Activated CD4-positive, alpha-beta T cell treated with anti-CD3 and anti-CD28 coated beads, Interleukin-2, amount 50 U/mL, for 48 hours (primary cell): ENCODE results near the gene CCN5.
A peak's percentile ranks its signal among the peaks of the same experiment; 100 is the strongest.
"Not testable (repeated sequence)": the region's sequence is repeated elsewhere in the genome, so short reads cannot be mapped to it uniquely, and the experiment has no call there.

Experiments used
- DNase-seq, 2 experiments: peaks; one replicate each; pipeline ENCODE4 v3.0.0-alpha.2; 2020

Gene CCN5, protein sequence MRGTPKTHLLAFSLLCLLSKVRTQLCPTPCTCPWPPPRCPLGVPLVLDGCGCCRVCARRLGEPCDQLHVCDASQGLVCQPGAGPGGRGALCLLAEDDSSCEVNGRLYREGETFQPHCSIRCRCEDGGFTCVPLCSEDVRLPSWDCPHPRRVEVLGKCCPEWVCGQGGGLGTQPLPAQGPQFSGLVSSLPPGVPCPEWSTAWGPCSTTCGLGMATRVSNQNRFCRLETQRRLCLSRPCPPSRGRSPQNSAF

DNA sequence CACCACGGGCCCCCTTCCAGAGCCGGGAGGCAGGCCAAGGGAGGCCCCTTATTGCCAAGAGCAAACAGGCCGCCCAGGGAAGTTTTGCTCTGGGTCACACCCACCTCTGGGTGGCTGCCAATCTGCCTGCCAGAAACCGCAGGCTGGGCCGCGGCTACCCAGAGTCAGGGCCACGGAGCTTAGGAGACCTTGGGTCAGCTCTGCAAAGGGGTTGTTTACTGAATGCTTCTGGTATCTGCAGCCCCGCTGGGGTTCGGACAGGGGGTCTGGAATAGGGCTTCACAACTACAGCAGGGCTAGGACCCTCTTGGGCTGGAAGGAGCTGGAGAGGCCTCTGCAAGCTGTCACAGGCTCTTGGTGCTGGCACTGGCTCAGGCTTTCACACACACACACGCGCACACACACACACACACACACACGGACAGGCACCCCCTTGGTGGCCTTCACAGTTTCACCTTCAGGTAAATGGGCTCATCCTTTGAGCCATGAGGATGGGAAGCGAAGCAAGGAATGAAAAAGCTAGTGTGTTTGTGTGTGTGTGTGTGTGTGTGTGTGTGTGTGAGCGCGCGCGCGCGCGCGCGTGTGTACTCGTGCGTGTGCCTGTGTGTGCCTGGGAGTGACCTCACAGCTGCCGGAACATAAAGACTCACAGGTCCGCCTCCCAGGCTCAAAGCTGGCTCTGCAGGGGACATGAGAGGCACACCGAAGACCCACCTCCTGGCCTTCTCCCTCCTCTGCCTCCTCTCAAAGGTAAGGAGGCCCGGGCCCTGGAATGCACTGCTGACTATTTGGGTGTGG lies at the start of gene CCN5:
Gene CCN5, plus strand, starts transcription at position 669 of the 798 bp plus-strand sequence. Its CDS starts 22 bp downstream, at position 691.
- no peak for DNase-seq

DNA sequence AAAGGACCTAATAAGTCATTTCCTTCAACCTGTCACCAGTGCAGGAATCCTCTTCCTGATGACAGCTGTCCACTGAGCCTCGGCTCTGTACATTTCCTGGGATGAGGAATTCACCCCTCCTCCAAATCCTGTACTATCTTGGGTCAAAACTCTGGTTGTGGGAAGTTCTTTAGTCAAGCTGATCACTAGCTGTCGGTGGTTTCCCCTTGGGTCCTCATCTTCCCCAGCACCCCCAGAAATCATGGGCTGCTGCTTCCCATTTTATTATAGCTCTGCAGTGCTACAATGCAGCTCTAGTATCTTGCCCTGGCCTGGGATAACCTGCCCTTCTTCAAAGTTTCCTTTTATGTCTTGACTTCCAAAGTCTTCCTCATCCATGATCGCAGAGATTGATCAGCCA lies 49.1 kb upstream of the CCN5 start:
- no peak for DNase-seq

DNA sequence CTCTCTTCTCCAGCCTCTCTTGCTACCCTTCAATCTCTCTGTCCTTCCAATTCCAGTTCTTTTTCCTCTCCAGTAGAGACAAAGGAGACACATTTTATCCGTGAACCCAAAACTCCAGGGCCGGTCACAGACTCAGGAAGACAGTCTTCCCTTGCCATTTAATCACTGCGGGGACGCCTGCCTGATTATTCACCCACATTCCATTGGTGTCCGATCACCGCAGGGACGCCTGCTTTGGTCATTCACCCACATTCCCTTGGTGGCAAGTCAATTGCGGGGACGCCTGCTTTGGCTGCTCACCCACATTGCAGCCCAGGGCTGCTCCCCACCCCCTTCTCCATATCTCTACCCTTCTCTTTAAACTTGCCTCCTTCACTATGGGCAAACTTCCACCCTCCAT lies 44.3 kb upstream of the CCN5 start:
- DNase-seq: not testable (repeated sequence)

DNA sequence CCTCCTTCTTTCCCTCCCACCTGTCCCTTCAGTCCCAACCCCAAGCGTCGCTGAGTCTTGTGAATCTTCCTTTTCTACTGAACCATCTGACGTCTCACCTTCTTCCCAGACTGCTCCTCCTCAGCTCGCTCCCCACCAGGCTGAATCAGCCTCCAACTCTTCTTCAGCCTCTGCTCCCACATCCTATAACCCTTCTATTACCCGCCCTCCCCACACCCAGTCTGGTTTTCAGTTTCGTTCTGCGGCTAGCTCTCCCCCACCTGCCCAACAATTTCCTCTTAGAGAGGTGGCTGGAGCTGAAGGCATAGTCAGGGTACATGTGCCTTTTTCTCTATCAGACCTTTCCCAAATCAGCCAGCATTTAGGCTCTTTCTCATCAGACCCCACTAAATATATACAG lies 43.6 kb upstream of the CCN5 start:
- DNase-seq: peak; percentile 67 to 76

DNA sequence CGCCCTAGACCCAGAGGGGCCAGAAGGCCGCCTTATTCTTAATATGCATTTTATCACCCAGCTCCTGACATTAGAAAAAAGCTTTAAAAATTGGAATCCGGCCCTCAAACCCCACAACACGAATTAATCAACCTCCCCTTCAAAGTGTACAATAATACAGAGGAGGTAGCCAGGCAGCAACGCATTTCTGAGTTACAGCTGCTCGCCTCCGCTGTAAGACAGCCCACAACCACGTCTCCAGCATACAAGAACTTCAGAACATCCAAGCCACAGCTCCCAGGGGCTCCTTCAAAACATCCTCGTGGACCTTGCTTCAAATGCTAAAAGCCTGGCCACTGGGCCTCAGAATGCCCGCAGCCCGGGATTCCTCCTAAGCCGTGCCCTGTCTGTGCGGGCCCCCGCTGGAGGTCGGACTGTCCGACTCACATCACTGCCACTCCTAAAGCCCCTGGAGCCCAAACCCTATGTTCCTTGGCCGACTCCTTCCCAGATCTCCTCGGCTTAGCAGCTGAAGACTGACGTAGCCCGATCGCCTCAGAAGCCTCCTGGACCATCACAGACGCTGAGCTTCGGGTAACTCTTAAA lies 42.8 kb upstream of the CCN5 start:
- DNase-seq: not testable (repeated sequence)

DNA sequence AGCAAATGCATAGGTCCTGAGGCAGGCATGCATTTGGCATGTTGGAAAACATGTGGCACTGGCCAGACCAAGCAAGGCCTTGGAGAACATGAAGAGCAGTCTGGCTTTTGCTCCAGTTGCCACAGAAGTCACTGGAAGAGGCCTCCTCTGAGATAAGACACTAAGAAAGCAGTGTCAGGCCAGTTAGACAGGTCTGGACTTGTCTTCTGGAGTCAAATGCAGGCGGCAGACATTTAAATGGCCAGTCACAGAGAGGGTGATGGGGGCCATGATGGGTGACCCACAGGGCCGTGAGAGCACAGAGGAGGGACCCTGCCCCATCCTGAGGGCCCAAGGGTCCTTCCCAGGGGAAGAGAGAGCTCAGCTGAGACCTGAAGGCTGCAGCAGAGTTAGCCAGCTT lies 36.9 kb upstream of the CCN5 start:
- DNase-seq: no peak

DNA sequence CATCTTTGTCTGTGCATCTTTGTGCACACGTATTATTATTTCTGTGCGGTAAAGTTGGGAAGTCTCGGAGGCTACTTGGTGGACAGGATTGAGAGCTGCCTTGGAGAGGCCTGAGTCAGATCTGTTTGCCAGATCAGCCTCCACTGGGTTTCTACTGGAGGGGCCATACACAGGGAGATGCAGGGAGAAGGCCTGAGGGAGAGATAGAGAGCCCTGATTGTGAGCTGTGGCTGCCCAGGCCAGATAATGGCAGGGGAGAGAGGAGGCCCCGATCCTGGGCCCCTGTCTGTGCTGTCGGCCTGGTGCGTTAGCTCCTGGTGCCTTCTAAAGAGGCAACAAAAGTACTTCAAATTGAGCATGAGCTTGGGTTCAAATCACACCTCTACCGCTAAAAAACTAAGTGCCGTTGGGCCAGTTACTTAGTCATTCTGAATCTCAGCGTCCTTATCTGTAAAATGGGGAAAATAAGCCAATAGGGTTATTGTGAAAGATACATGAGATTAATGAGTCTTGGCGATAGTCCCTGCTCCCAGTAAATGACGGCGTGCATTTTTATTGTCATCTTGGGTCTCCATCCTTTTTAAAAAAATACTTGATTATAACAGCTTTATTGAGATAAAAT lies 36.1 kb upstream of the CCN5 start:
- DNase-seq: no peak

DNA sequence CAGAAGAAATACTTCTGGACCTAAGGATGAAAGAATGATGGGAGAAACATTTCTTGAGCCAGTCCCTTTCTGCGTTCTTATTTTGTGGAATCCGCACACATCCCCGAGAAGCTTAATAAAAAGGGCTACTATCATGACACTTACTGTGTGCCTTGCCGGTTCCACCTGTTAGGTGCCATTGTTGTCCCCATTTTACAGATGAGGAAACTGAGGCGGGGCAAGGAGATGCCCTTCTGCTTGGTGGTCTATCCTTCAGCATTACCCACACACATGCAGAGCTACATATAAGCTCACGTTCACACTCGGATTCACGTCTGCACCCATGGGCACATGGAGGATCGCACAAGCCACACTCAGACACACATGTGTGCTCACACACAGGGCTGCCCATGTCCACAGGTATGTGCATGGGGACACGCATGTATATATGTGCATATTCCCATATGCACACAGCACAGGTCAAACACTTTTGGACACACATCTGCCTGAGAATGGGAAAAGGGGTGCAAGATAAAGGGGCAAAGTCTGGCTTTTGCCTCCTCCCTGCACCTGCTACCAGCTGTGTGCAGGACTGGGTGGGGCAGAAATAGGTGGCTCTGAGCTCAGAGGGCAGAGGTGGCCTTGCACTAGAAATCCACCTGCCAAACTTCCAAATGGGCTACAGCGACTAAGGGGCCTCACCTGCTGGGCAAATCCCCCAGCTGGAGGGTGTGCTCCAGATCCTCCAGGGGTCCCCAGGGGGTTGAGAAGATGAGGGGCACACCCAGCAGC lies 33.2 kb upstream of the CCN5 start:
- DNase-seq: no peak

DNA sequence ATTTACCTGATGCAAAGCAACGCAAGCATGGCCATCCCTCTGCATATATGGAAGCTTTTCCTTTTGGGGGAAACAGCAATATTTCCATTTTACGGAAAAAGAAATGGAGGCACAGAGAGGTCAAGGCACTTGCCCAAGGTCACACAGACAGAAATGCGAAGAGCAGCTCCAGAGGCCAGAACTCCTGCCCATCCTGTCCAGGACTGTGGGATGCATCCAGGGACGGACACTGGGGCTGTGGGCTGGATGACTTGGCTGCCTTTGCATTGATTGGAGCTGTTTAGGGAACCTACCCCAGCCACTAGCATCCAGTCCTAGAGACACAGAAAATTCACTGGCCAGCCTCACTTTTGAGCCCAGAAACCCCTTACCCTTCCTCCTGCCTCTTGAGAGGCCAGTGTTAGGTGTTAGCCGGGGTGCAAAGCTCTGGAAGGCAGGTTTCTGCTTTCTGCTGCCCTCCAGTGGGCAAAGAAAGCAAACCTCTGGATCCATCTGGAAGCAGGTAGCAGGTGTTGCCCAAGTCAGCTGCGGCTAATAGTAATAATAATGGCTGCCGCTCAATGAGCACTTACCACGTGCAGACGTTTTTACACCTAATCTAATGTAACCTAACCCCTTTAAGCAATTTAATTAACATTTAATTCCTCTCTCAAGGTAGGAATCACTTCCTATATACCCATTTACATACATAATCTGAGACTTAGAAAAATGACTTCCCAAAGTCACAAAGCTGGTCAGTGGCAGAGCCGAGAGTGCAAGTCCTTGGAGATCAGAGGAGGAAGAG lies 31.7 kb upstream of the CCN5 start:
- peak; percentile 34 to 45 for DNase-seq

DNA sequence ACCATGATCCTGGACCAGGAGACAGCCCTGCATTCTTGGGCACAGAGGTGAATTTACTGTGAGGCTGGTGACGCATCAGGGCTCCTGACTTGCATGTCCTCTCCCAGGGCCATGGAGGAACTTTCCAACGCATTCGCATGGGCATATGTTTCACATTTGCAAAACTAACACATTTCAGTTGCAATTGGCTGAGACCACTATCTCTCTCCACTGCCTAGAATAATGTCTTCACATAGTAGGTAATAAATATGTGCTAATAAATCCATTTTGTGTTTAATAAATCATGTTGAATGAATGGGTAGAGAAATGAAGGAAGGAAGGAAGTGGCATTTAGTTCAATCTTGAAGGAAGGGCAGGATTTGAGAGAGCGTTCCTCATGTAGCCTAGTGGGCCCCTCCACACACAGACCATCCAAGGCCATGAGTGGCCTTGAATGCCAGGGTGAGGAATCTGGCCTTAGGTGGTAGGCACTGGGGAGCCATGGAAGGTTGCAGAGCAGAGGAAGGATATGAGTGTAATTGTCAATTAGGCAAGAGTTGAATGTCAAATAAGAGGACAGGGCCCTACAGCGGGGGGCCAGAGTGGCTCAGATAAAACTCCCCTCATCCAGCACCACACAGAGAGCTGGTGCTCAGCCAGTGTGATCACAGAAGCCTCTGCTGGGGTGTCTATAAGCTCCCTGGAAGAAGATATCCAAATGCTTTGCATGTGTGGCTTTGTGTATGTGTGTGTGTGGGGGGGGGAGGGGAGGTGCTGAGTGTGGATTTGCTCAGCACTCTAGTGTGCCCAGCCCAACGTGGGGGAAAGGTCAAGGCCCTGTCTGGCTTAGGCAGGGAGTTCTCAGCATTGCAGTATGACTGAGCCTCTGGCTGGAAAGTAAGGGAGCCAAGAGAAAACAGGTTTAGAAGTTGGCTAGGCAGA lies 30.9 kb upstream of the CCN5 start:
- DNase-seq: no peak

DNA sequence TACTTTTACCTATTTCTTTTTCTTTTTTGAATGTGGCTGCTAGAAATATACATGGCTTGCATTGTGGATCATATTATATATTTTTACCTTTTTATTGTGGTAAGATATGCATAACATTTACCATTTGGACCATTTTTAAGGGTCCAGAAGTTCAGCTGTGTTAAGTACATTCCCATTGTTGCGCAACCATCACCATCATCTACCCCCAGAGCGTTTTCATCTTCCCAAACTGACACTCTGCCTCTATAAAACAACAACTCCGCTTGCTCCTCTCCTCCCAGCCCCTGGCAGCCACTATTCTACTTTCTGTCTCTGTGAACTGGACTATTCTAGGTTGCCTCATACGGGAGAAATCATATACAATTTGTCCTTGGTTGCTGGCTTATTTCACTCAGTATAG lies 28.2 kb upstream of the CCN5 start:
- no peak for DNase-seq

DNA sequence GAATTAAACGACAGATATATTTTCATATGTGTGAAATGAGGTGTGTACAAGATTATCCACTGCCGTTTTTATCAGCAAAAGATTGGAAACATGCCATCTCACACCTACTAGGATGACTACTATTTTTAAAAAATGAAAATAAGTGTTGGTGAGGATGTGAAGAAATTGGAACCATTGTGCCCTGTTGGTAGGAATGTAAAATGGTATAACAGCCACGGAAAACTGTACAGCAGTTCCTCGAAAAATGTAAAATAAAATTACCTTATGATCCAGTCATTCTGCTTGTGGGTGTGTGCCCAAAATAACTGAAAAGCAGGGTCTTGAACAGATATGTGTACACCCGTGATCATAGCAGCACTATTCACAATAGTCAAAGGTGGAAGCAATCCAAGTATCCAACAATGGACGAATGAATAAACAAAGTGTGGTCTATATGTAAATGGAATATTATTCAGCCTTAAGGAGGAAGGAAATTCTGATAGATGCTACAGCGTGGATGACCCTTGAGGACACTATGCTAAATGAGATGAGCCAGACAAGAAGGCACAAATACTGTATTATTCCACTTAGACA lies 27.0 kb upstream of the CCN5 start:
- DNase-seq: no peak

DNA sequence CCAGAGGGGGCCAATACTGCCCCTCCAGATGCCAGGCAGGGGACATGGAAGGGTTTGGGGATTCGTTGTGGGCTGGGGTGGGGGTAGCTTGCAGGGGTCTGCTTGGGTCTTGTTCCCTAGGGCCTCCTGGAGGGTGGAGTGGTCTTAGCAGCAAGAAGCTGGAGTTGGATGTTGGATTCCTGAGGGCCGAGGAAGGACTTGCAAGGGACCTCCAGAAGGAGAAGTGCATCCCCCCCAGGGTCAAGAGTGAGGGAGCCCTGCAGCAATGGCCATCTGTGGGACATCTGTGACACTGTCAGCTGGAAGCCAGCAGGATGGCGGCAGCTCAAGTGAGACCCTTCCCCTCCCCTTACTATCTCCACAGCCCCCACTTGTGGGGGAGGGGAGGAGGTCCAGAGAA lies 25.4 kb upstream of the CCN5 start:
- no peak for DNase-seq

DNA sequence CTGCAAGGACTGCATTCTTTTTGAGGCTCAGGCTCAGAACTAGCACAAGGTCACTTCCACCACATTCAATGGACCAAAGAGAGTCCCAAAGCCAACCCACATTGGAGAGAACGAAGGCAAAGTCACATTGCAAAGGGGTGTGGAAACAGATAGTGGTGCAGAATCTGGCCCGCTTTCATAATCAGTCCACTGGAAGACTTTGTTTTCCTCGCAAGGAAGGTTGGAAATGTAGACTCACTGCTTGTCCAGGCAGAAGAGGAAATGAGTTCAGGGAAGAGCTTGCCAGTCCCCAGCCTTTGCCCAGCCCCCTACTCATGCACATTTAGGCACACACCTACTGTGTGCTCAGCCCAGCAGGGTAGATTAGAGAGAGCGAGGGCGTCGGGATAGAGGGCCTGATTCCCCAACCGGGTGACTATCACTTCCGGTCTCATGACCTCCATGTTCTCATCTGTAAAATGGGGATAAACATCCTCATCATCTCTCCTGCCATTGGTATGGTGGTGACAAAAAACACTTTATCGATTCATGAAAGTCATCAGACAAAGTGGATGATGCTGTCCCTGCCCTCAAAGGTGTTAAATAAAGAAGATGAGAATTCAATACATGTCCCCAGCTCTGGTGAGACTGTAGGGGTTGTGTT lies 24.3 kb upstream of the CCN5 start:
- DNase-seq: no peak

DNA sequence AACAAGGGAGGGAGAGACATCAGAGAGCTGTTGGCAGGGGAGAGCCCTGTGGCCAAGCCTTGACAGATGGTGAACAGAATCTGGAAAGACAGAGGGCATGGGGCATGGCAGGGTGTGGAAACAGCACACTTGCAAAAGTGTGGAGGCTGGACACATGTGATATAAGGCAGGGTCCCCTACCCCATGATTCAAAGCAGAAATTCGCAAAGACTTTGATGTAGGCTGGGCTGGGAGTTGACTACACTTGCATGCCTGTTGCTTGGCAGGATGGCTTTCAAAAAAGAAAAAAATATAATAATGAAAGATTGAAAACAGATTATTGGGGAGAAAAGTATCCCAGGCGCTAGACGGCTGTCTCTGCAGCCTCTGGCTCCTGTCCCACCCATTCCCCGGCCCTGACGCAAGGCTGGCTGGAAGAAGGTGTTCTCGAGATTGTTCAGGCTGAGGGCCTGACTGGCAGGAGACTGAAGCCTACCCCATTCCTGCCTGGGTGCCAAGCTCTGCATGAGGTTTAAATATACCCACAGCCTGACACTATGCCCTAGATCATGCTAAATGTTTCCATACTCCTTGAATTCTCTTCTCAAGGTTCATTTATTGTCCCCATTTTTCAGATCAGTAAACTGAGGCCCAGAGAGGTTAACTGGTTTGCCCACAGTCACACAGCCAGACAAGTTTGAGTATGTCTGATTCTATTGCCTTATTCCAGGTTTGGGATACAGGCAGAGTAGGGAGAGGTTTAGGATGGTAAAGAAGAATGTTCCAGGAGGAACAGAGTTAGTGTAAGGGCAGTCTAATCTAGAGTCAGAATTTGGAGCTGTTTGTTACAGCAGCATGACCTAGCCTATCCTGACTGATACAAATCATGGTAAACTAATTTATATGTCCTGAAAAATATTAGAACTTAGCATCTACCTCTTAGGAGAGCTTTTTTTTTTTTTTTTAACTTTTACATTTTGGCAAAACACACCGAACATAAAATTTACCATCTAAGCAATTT lies 23.4 kb upstream of the CCN5 start:
- DNase-seq: no peak

DNA sequence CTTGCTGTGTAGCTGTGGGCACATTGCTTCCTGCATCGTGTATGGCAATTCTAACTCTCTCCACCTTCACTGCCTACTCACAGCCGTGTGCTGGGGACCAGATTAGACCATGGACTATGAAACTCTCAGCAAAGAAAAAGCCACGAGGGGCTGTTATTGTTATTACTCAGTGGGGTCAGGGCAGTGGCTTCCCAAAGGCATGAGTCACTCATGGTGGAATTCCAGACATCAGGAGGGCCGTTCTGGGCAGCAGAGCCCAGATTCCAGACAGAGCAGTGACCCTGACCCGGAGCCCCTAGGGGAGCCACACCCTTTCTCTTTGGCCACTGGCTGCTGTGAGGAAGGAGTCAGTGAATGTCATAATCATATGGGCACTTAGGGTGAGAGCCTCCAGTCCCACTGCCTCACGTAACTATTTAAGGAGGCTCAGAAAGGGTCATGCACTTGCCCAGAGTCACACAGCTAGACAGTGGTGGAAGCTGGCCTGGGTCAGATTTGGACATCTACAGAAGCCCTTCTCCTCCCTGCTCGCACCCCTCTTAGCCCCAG lies 22.2 kb upstream of the CCN5 start:
- no peak for DNase-seq

DNA sequence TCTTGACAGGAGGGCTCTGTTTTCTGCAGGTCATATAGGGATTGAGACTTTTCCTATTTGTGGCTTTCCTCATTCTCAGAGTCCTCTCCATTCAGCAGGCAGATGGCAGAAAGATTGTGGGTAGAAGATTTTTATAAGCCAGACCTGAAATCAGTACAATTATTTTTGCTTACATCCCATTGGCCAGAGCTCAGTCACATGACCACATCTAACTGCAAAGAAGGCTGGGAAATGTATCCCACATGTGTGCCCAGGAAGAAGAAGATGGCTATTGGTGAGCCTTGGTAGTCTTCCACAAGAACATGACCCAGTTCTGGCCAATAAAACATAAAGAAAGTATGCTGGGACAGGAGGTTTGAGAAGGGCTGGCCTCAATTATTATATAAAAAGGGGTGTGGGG lies 21.5 kb upstream of the CCN5 start:
- no peak for DNase-seq

DNA sequence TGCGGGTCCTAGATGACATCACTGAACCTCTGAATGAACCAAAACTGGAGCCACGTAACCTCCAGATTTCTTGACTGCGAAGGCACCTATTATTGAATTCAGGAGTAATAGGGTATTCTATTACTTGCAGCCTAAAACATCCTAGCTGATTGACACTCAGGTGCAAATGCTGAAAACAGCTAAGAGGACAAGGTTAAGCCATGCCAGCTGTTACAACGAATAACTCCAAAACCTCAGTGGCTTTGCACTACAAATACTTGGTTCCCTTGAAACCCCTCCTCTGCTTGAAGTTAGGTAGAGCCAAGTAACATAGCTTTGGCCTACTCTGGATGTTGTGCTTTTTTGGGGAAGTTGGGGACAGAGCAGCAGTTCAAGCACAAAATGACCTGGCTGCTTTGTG lies 21.0 kb upstream of the CCN5 start:
- no peak for DNase-seq

DNA sequence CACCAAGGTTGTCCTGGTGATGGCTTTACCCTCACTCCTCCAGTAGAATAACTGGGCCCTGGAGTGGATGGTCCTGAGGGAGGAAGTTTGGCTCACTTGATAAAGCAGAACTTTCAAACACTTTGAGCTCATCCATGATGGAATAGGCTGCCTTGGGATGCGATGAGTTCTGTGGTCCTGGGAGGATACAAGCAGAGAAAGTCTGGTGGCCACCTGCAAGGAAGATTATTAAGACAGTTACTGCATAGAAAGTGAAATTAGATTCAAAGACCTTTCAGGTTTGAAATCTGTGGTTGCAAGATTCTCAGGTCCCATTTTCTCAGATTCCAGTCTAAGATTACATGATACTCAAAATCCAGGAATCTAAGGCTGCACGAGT lies 19.9 kb upstream of the CCN5 start:
- DNase-seq: no peak
